Stimulated activated CD4-positive, alpha-beta T cell treated with anti-CD3 and anti-CD28 coated beads, Interleukin-4, amount 100 ng/mL, for 1 hour (primary cell): Measurements from ENCODE around the gene RING1.

Experiments used
- DNase-seq: peaks from one replicate; pipeline ENCODE4 v3.0.0-alpha.2; 2020

RING1 gene

DNA sequence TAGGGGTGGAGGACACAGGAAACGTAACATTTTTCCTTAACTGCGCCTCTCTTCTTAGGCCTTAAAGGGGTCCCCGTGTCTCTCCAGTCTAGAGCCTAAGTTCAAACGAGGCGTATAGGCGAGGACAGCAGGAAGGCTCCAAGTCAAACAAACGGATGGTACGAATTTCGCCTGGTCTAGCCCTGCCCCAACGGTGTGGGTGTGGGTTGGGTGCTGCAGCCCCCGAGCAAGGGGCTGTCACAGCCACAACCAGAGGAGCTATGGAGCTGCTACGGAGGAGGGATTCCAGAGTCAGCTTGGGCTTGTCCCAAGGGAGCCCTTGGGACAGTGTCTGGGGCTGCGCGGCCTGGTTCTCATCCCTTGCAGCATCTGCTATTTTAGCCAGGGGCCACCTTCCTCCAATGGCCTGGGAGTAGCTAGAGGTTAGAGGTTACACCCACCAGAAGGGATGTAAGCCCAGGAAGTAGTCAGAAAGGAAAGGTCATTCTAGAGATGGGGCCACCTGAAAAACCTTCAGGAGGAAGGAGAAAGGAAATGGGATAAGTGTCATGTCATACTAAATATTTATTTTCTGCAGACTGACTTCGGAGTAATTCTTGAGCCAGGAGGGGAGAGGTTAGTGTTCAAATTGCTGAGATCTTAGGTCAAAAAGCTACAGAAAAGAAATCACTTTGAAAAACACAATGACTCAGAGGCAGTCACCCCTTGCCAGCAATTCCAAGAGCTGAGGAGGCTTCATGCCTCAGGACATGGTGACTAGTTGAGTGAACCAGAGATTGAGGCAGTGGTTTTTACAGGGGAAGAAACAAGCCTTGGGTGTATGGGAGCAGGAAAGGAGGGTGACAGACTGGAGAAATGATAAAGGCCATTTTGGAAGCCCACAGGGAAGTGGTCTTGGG lies 41.7 kb downstream of the RING1 start:
- no peak for DNase-seq

DNA sequence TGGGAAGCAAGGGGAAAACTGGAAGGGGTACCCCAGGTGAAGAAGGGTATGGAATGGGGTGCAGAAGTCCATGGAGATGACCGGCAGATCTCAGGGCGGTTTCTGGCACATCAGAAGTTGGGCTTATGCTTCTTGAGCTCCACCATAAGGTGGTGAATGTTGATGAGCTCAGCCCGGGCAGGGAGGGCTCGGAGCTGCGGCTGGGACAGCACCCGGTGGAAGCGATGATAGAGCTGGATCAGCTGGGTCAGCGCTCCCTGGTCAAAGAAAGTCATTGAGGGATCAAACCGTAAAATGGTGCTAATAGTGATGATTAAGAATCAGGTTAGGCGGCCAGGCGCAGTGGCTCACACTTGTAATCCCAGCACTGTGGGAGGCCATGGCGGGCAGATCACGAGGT lies 42.4 kb downstream of the RING1 start:
- no peak for DNase-seq

DNA sequence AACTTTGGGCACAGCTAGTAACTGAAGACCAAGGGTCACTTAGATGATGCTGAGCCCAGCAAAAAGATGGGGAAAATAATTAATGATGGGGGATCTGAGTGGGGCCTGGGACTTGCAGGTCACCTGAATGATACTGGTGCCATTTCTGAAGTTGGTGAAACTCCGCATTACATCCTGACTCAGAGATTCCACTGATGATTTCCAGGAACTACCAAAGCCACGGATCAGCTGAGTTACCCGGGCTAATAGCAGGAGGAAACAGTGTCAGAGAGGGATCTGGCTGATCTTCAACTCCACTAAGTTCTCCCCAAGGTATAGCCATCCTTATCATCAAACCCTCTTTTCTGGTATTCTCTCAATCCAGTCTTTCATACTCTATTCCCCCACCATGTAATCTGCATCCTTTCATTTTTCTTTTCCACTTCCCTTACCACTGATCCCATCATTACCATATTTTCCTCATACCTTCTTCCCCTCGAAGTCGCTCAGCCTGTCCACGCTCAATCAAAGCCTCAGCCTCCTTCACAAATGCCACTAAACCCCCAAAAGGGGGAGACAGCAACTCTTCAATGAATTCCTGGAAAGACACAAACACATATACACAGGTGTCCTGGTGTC lies 43.2 kb downstream of the RING1 start:
- DNase-seq = no peak

DNA sequence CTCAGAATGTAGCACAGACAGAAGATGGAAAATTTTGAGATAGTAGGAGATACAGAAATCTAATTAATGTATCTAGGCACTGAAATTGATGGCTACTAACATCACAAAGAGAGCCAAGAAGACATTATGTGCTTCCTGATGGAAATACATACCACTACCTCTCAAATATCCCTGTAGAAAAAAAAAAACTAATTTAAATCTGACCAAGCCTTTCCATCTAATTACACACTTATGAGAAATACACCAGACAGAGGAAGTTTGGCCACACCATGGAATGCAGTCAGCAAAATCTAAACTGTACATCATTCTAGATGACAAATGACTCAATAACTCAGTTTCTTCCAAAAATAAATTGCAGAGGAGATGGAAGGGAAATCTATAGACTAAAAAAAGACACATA lies 44.5 kb downstream of the RING1 start:
- no peak for DNase-seq

DNA sequence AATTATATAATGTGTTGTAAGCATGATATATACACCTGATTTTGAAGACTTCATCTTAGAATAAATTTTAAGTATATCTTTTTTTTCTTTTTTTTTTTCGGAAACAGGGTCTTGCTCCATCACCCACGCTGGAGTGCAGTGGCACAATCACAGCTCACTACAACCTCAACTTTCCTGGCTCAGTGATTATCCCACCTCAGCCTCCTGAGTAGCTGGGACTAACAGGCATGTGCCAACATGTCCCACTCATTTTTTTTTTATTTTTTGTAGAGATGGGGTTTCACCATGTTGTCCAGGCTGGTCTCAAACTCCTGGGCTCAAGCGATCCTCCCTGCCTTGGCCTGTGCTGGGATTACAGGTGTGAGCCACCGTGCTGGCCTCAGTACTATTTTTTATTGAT lies 46.3 kb downstream of the RING1 start:
- no peak for DNase-seq

DNA sequence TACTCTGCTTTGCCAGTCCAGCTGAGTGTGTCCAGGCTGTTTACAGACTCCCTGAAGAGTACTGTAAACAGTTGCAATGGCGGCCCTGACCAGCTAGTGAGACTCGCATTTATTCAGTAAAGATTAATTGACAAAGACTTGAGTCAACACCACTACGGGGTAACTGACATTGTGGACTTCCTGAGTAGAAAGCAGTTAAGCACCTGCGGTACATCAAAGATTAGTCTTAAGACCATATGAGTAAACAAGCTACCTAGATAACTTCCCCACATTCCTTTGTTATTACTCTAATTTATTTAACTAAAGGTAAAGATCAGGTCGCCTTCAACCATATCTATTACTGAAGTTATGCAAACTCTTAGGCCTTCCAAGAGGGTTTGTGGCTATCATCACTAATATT lies 50.7 kb downstream of the RING1 start:
- no peak for DNase-seq
